ENCODE results near the gene DRC7. TPM values are rescaled to one million over a fixed set of nuclear protein-coding genes. Genes with fewer than 3 reads are reported as not detected.

DRC7 gene
- total and polyA plus RNA-seq, 9 of the 15 experiments (the other 6 are each of a cell fraction or from before 2014, with no cell fraction given) = 0.04 to 0.33 (median 0.12) TPM; not detected in 3

GRCh38 chr16:57676553-57677085 is 18.0 kb upstream of the DRC7 start:
- Histone ChIP-seq H3K4me3 (no peak overlapping the region), H3K27ac (ENCODE audit: extremely low read depth, low read depth, low read length) (no peak overlapping the region), H4K20me1 (replicated peaks; ENCODE audit: control insufficient read depth, insufficient read depth, low read length) (no peaks in the 10 kb centered on the region), H3K4me2 (ENCODE audit: insufficient read depth, low read length) (peak overlapping the region; percentile 22; the same call in 1 of the 2 replicates), H3K27me3 (ENCODE audit: control insufficient read depth in 2 of 2, insufficient read depth in 2 of 2, low read length in 2 of 2) (0 out of 5 replicates have a peak, but pooled peaks cover 0 to 5% of the 10 kb centered on the region in 2 experiments), H3K4me1 (replicated peaks in 1 of 2; ENCODE audit: control insufficient read depth in 2 of 2, insufficient read depth in 2 of 2, low read length in 2 of 2) (peaks cover 18 to 31% of the 10 kb centered on the region in 2 experiments), H3K9ac (ENCODE audit: insufficient read depth in 1 of 2, low read depth in 2 of 2, low read length in 2 of 2) (no peak overlapping the region), H3K36me3 (ENCODE audit: control insufficient read depth, insufficient read depth, low read length) (no peaks in the 10 kb centered on the region), H2AFZ (ENCODE audit: low read depth, low read length) (peak overlapping the region; percentile 52), H3K79me2 (ENCODE audit: control insufficient read depth, insufficient read depth, low read length) (no peaks in the 10 kb centered on the region), H3K9me3 (replicated peaks; ENCODE audit: control insufficient read depth, insufficient read depth, low read depth, low read length) (no peaks in the 10 kb centered on the region), H3K9me1 (ENCODE audit: control insufficient read depth, insufficient read depth, low read length) (no peaks in the 10 kb centered on the region)
- BruUV-seq (replicated peaks) = no TSS peak
- TF ChIP-seq XRCC3 (IDR thresholded peaks at IDR 0.05) (no peak), SIN3A (IDR thresholded peaks at IDR 0.05; ENCODE audit: borderline replicate concordance in 2 of 2, control insufficient read depth in 1 of 2, low read depth in 2 of 2, low read length in 2 of 2) (no peak), TARDBP (IDR thresholded peaks at IDR 0.05) (no peak), EGR1 (conservative IDR thresholded peaks at IDR 0.05) (no peak), ZNF695 (CRISPR knock-in tag; IDR thresholded peaks at IDR 0.05) (no peak), IRF1 (CRISPR knock-in tag; IDR thresholded peaks at IDR 0.05; ENCODE audit: borderline replicate concordance) (no peak), NFIC (IDR thresholded peaks at IDR 0.05) (peak; percentile 24; the same call in 1 of the 2 replicates), MNT (conservative IDR thresholded peaks at IDR 0.05) (no peak)
- ChIA-PET CTCF (ENCODE audit: low intra/inter-chr PET ratio) (no interaction called here), POLR2A (interaction anchor here (0.7 to 2.5 kb wide), 3 partner anchors 10 to 66 kb away, joined by 3 to 8 read pairs (median 5); no protein-coding TSS in a partner anchor)
- 26% methylated on average over 4 of the region's 4 CpGs for WGBS (ENCODE audit: insufficient coverage, low coverage, missing lambda C conversion rate)
- intact Hi-C loops (cut with micrococcal nuclease) = loop anchor here (1.0 kb wide), 1 partner anchor 14 kb away; no protein-coding TSS in a partner anchor
- no peak for FAIRE-seq
- DNase-seq (ENCODE audit: extremely low read depth in 1 of 4, low spot score in 3 of 4) = no peak
- no peak for ATAC-seq
- in situ Hi-C loops (cut with MboI) = no loop called here
